ENCODE measurements around the gene EDDM13.

DNA sequence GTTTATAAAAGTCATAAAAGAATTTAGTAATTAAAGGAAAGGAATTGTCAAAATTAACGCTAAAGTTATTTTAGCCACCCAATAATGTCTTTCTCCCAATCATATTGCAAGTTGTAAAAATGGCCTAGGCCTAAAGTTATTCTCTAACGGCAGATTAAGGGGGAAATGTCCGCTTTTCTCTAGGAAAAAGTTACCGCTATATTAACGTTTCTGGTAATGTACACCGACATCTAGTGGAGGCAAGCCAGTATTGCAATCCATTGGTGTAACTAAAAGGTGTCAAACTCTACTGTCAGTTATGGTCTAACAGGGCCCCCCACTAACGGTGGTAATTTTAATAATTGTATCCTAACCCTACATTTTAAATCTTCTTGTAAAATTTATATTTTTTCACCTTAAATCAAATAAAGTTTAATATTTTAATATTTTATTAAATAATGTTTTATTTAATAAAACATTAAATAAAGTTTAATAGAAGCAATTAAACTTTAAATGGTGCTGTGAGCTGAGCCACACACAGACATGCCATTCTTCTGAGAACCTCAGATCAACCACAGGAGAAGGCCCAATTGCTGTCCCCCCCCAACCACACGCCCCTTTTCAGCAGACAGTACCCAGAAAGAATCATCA lies 78.0 kb downstream of the EDDM13 start:
- TF ChIP-seq, protein P1, sequence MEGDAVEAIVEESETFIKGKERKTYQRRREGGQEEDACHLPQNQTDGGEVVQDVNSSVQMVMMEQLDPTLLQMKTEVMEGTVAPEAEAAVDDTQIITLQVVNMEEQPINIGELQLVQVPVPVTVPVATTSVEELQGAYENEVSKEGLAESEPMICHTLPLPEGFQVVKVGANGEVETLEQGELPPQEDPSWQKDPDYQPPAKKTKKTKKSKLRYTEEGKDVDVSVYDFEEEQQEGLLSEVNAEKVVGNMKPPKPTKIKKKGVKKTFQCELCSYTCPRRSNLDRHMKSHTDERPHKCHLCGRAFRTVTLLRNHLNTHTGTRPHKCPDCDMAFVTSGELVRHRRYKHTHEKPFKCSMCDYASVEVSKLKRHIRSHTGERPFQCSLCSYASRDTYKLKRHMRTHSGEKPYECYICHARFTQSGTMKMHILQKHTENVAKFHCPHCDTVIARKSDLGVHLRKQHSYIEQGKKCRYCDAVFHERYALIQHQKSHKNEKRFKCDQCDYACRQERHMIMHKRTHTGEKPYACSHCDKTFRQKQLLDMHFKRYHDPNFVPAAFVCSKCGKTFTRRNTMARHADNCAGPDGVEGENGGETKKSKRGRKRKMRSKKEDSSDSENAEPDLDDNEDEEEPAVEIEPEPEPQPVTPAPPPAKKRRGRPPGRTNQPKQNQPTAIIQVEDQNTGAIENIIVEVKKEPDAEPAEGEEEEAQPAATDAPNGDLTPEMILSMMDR (IDR thresholded peaks at IDR 0.05): peak; percentile 48 to 67 (median 62)
- TF ChIP-seq POLR2A (IDR thresholded peaks at IDR 0.05): no peak

All from right lobe of liver (tissue), 4 donors.